HEK293 (cell line): Measurements from ENCODE around the gene DYNC1I1.

Source experiments
- CTCF ChIA-PET: fragments of 350-600 bp; formaldehyde crosslinking; extraction: SDS; loops from one replicate; lab custom pipeline; 2021; ENCODE audit warnings: antibody characterized with exemption; lab: Yijun Ruan, JAX
- POLR2A ChIA-PET: fragments of 300-600 bp; formaldehyde crosslinking; extraction: SDS; loops from one replicate; lab custom pipeline; 2020; ENCODE audit warnings: antibody characterized with exemption, inconsistent platforms; lab: Yijun Ruan, JAX
- H3K27ac ChIP-seq: fragments of 200-500 bp; sonication (Bioruptor generic); 2 replicates; pipeline ENCODE4 v1.5.1; 2014; ENCODE audit warnings: low read depth, low read length, control low read depth, inconsistent platforms; ENCODE audit errors: extremely low read depth
- H3K36me3 ChIP-seq, 2 experiments: fragments of 200-500 bp in 1 of 2; sonication (Bioruptor generic) in 1 of 2; 1 replicate in 1 of 2; 2 replicates in 1 of 2; pipeline ENCODE4 v1.5.1; 2014 to 2017; ENCODE audit warnings: inconsistent platforms in 2 of 2, low read length in 2 of 2; ENCODE audit not compliant: control insufficient read depth in 2 of 2, insufficient read depth in 1 of 2
- H3K4me1 ChIP-seq: fragments of 200-500 bp; sonication (Bioruptor generic); 2 replicates; pipeline ENCODE4 v1.5.1; 2014; ENCODE audit warnings: mild to moderate bottlenecking, low read length, inconsistent platforms; ENCODE audit not compliant: control insufficient read depth, insufficient read depth
- H3K4me3 ChIP-seq: 2 replicates; pipeline ENCODE4 v1.5.1; 2011; ENCODE audit warnings: low read depth, mild to moderate bottlenecking, control low read depth, low read length, moderate library complexity
- H3K9me3 ChIP-seq: fragments of 200-500 bp; sonication (Bioruptor generic); 2 replicates; pipeline ENCODE4 v1.5.1; 2014; ENCODE audit warnings: low read depth, low read length, inconsistent platforms; ENCODE audit not compliant: control insufficient read depth, insufficient read depth
- ATF2 ChIP-seq: fragments of 450-650 bp; formaldehyde crosslinking; IDR thresholded peaks from 2 replicates; pipeline ENCODE4 v1.5.1; 2016; ENCODE audit warnings: missing biosample characterization, missing genetic modification characterization, low read depth
- BCL11A ChIP-seq: fragments of 450-650 bp; formaldehyde crosslinking; IDR thresholded peaks from 2 replicates; pipeline ENCODE4 v1.5.1; 2016; ENCODE audit warnings: low read depth, missing biosample characterization, missing genetic modification characterization
- EGR2 ChIP-seq: fragments of 450-650 bp; formaldehyde crosslinking; IDR thresholded peaks from 2 replicates; pipeline ENCODE4 v1.5.1; 2016; ENCODE audit warnings: low read depth, missing biosample characterization, missing genetic modification characterization
- GLIS1 ChIP-seq: fragments of 450-650 bp; formaldehyde crosslinking; IDR thresholded peaks from 2 replicates; pipeline ENCODE4 v1.5.1; 2016; ENCODE audit warnings: missing biosample characterization, missing genetic modification characterization
- INSM2 ChIP-seq: fragments of 450-650 bp; formaldehyde crosslinking; IDR thresholded peaks from 2 replicates; pipeline ENCODE4 v1.5.1; 2016; ENCODE audit warnings: missing biosample characterization, missing genetic modification characterization
- KLF1 ChIP-seq: fragments of 450-650 bp; formaldehyde crosslinking; IDR thresholded peaks from 2 replicates; pipeline ENCODE4 v1.5.1; 2016; ENCODE audit warnings: missing biosample characterization, missing genetic modification characterization
- PRDM1 ChIP-seq: fragments of 450-650 bp; formaldehyde crosslinking; IDR thresholded peaks from 2 replicates; pipeline ENCODE4; 2016; ENCODE audit warnings: missing biosample characterization, missing genetic modification characterization
- SETDB1 ChIP-seq: IDR thresholded peaks from one replicate; pipeline ENCODE4 v1.6.1; 2017; ENCODE audit warnings: mild to moderate bottlenecking, low read length, moderate library complexity, mixed read lengths; ENCODE audit not compliant: insufficient read length
- WT1 ChIP-seq: fragments of 450-650 bp; formaldehyde crosslinking; IDR thresholded peaks from 2 replicates; pipeline ENCODE4 v1.5.1; 2016; ENCODE audit warnings: missing biosample characterization, missing genetic modification characterization
- ZBTB17 ChIP-seq: fragments of 450-650 bp; formaldehyde crosslinking; IDR thresholded peaks from 2 replicates; pipeline ENCODE4 v1.5.1; 2016; ENCODE audit warnings: missing biosample characterization, missing genetic modification characterization
- ZBTB26 ChIP-seq: fragments of 450-650 bp; formaldehyde crosslinking; optimal IDR thresholded peaks from 2 replicates; pipeline ENCODE3; 2016; ENCODE audit warnings: missing biosample characterization, mild to moderate bottlenecking, missing genetic modification characterization
- ZBTB7A ChIP-seq: fragments of 450-650 bp; formaldehyde crosslinking; IDR thresholded peaks from 2 replicates; pipeline ENCODE4 v1.5.1; 2016; ENCODE audit warnings: low read depth, missing biosample characterization, missing genetic modification characterization
- ZNF121 ChIP-seq: fragments of 450-650 bp; formaldehyde crosslinking; IDR thresholded peaks from 2 replicates; pipeline ENCODE4 v1.5.1; 2016; ENCODE audit warnings: missing biosample characterization, missing genetic modification characterization
- ZNF155 ChIP-seq: fragments of 450-650 bp; formaldehyde crosslinking; IDR thresholded peaks from 2 replicates; pipeline ENCODE4 v1.5.1; 2016; ENCODE audit warnings: missing biosample characterization, missing genetic modification characterization
- ZNF19 ChIP-seq: fragments of 450-650 bp; formaldehyde crosslinking; IDR thresholded peaks from 2 replicates; pipeline ENCODE4; 2016; ENCODE audit warnings: missing biosample characterization, missing genetic modification characterization, low read depth
- ZNF211 ChIP-seq: fragments of 450-650 bp; formaldehyde crosslinking; IDR thresholded peaks from 2 replicates; pipeline ENCODE4 v1.5.1; 2016; ENCODE audit warnings: low read depth, missing biosample characterization, missing genetic modification characterization
- ZNF214 ChIP-seq: fragments of 450-650 bp; formaldehyde crosslinking; IDR thresholded peaks from 2 replicates; pipeline ENCODE4 v1.5.1; 2017; ENCODE audit warnings: missing biosample characterization, mild to moderate bottlenecking, missing genetic modification characterization, borderline replicate concordance
- ZNF274 ChIP-seq, 2 experiments: fragments of 200-500 bp in 1 of 2; fragments of 450-650 bp in 1 of 2; sonication (Bioruptor generic) in 1 of 2; formaldehyde crosslinking in 1 of 2; IDR thresholded peaks; 2 replicates each; pipeline versions ENCODE4 v1.5.1 to v1.6.1; 2014 to 2016; ENCODE audit warnings: borderline replicate concordance in 1 of 2, inconsistent platforms in 1 of 2, low read length in 1 of 2, missing biosample characterization in 1 of 2, missing genetic modification characterization in 1 of 2
- ZNF350 ChIP-seq: fragments of 450-650 bp; formaldehyde crosslinking; IDR thresholded peaks from 2 replicates; pipeline ENCODE4 v1.5.0; 2017; ENCODE audit warnings: missing biosample characterization, mild to moderate bottlenecking, missing genetic modification characterization
- ZNF423 ChIP-seq: fragments of 450-650 bp; formaldehyde crosslinking; IDR thresholded peaks from 2 replicates; pipeline ENCODE4 v1.5.1; 2016; ENCODE audit warnings: missing biosample characterization, missing genetic modification characterization
- ZNF488 ChIP-seq: fragments of 450-650 bp; formaldehyde crosslinking; IDR thresholded peaks from 2 replicates; pipeline ENCODE4 v1.5.1; 2016; ENCODE audit warnings: missing biosample characterization, missing genetic modification characterization
- ZNF501 ChIP-seq: fragments of 450-650 bp; formaldehyde crosslinking; IDR thresholded peaks from 2 replicates; pipeline ENCODE4 v1.5.1; 2016; ENCODE audit warnings: missing biosample characterization, missing genetic modification characterization
- ZNF555 ChIP-seq: fragments of 450-650 bp; formaldehyde crosslinking; conservative IDR thresholded peaks from 2 replicates; pipeline ENCODE4 v1.5.1; 2017; ENCODE audit warnings: missing biosample characterization, mild to moderate bottlenecking, missing genetic modification characterization, inconsistent platforms
- ZSCAN30 ChIP-seq: fragments of 450-650 bp; IDR thresholded peaks from 2 replicates; pipeline ENCODE4 v1.5.1; 2018; ENCODE audit warnings: missing biosample characterization, mild to moderate bottlenecking, missing genetic modification characterization, moderate library complexity
- ZXDB ChIP-seq: fragments of 450-650 bp; formaldehyde crosslinking; IDR thresholded peaks from 2 replicates; pipeline ENCODE4 v1.5.1; 2016; ENCODE audit warnings: missing biosample characterization, missing genetic modification characterization
- TF ChIP-seq, protein P1 (sequence below): fragments of 450-650 bp; formaldehyde crosslinking; IDR thresholded peaks from 2 replicates; pipeline ENCODE4 v1.5.1; 2016; ENCODE audit warnings: missing biosample characterization, missing genetic modification characterization
- TF ChIP-seq, protein P2 (sequence below): fragments of 450-650 bp; formaldehyde crosslinking; IDR thresholded peaks from 2 replicates; pipeline ENCODE4 v1.5.1; 2016; ENCODE audit warnings: missing biosample characterization, missing genetic modification characterization

Gene DYNC1I1

DNA sequence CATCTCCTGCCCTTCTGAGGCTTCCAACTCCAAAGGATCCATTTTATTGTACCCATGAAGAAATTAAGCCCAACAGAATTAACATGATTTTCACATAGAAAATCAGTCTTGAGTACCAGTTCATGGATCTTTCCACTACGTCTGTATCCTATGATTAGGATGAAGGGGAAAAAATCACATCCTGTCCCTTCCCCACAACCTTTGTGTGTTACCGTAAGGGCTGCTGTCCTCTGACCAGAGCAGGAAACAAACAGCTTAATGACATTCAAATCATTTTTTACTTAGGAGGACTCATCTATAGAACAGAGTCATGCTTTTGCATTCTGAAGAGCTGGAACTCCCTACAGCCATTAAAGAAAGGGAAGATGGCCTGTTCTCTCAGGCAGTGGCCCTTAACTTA, 241.5 kb downstream of the DYNC1I1 start:
- no peak overlapping the region for H3K27ac ChIP-seq
- H3K4me1 ChIP-seq = no peaks in the 10 kb centered on the region
- POLR2A ChIA-PET = no interaction called here
- H3K36me3 ChIP-seq = no peaks in the 10 kb centered on the region
- H3K4me3 ChIP-seq = no peak overlapping the region
- TF ChIP-seq ZNF211 (tag by site-specific recombination) (no peak), KLF1 (tag by site-specific recombination) (no peak), ZNF19 (no peak), SETDB1 (no peak), GLIS1 (tag by site-specific recombination) (no peak), ZNF488 (tag by site-specific recombination) (no peak), BCL11A (tag by site-specific recombination) (no peak), ZXDB (tag by site-specific recombination) (no peak), ZNF555 (tag by site-specific recombination) (no peak), ZNF214 (tag by site-specific recombination) (no peak), ZNF121 (tag by site-specific recombination) (no peak), WT1 (no peak), ZNF501 (tag by site-specific recombination) (no peak), ZNF423 (tag by site-specific recombination) (no peak), ZSCAN30 (tag by site-specific recombination) (no peak), ZNF350 (tag by site-specific recombination) (no peak), ZNF274 (IDR thresholded peaks at IDR 0.05; ENCODE audit: low read length) (no peak), ZNF274 (tag by site-specific recombination; IDR thresholded peaks at IDR 0.05; ENCODE audit: borderline replicate concordance) (no peak), ZBTB7A (tag by site-specific recombination) (no peak)
- TF ChIP-seq, protein P1, sequence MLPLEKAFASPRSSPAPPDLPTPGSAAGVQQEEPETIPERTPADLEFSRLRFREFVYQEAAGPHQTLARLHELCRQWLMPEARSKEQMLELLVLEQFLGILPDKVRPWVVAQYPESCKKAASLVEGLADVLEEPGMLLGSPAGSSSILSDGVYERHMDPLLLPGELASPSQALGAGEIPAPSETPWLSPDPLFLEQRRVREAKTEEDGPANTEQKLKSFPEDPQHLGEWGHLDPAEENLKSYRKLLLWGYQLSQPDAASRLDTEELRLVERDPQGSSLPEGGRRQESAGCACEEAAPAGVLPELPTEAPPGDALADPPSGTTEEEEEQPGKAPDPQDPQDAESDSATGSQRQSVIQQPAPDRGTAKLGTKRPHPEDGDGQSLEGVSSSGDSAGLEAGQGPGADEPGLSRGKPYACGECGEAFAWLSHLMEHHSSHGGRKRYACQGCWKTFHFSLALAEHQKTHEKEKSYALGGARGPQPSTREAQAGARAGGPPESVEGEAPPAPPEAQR (tag by site-specific recombination) = no peak
- TF ChIP-seq, protein P2, sequence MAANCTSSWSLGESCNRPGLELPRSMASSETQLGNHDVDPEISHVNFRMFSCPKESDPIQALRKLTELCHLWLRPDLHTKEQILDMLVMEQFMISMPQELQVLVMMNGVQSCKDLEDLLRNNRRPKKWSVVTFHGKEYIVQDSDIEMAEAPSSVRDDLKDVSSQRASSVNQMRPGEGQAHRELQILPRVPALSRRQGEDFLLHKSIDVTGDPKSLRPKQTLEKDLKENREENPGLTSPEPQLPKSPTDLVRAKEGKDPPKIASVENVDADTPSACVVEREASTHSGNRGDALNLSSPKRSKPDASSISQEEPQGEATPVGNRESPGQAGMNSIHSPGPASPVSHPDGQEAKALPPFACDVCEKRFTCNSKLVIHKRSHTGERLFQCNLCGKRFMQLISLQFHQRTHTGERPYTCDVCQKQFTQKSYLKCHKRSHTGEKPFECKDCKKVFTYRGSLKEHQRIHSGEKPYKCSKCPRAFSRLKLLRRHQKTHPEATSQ (tag by site-specific recombination) = no peak
- CTCF ChIA-PET = no interaction called here
- no peaks in the 10 kb centered on the region for H3K9me3 ChIP-seq

DNA sequence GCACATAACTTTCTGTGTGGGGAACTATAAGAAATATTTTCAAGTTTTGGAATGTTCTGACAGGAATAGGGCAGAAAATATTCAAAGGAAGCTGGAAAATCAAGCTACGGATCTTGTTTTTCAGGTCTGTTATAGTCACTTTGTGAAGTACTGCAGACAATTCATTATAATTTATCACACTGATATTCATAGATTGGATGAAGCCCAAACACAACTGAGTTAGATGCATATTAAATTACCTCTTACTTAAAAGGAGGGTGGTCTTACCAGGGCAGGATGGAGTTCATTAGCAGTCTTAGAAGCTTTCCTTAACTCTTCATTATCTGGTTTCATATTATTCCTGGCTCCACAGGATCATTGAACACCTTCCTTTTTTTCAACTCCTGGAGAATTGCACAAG, 242.3 kb downstream of the DYNC1I1 start:
- TF ChIP-seq ZBTB26 (tag by site-specific recombination) = no peak
- TF ChIP-seq INSM2 (tag by site-specific recombination) = no peak
- TF ChIP-seq ATF2 (tag by site-specific recombination) = no peak
- TF ChIP-seq PRDM1 (tag by site-specific recombination) = no peak
- TF ChIP-seq EGR2 (tag by site-specific recombination) = no peak
- TF ChIP-seq ZBTB17 (tag by site-specific recombination) = no peak
- no peak for TF ChIP-seq ZNF155
- TF ChIP-seq, all 188 proteins: peak for 0
- Histone ChIP-seq H3K9me3 (no peaks in the 10 kb centered on the region), H3K27ac (no peak overlapping the region), H3K4me1 (no peaks in the 10 kb centered on the region), H3K36me3 (no peaks in the 10 kb centered on the region), H3K4me3 (no peak overlapping the region)
- POLR2A ChIA-PET = no interaction called here
- CTCF ChIA-PET = no interaction called here
